HG03064 (cell line): ENCODE results near the gene CTDSP2.

Source experiments
- ATAC-seq: cut with Tn5 transposase; IDR thresholded peaks from one replicate; pipeline ENCODE4 v1.9.1; 2021; ENCODE audit warnings: low read depth; ENCODE audit not compliant: unreplicated experiment

Gene CTDSP2

DNA sequence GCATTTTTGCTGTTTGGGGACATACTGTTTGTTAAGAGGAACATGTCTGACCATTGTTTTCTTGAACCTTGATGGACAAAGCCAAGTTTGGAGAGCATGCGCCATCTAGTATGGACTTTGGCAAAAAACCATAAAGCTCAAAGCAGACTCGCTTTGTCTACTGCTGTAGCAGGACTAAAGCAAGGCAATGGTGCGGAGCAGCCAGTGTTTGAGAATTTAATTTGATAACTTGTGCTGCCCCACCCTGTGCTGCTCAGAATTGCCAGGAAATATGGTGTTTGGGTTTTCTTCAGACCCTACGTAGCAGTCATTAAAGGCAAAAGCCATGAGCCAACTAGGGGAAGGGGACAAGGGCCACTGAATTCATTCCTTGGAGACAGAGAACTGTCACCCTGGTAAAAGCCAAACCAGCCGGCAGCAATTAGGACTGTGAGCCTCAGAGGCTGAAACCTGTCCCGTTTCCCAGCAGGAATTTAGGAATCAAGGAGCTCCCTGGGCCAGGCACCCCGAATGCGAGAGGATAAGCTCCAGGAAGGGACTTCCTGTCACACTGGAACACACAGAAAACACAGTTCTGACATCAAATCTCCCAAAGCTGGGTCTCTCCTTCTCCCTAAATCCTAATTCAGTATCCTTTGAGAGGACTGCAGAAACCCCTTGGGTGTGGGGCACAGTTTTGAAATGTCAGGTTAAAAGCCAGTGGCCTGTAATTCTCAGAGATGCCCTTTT is 29.1 kb downstream of the CTDSP2 start:
- no peak for ATAC-seq

DNA sequence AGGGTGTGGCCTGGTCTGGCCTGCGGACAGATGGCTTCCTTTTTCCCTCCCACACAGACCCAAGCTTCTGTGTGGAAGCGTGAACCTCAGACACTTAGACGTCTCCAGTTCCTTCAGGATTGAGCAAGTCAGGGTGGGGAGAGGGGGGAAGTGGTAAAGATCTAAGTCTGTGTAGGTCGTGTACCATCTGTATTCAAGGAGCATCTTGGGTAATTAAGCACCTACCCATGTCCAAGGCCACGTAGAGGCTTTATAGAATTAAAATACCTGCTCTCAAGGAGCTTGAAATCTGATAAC is 29.7 kb downstream of the CTDSP2 start:
- ATAC-seq = no peak

DNA sequence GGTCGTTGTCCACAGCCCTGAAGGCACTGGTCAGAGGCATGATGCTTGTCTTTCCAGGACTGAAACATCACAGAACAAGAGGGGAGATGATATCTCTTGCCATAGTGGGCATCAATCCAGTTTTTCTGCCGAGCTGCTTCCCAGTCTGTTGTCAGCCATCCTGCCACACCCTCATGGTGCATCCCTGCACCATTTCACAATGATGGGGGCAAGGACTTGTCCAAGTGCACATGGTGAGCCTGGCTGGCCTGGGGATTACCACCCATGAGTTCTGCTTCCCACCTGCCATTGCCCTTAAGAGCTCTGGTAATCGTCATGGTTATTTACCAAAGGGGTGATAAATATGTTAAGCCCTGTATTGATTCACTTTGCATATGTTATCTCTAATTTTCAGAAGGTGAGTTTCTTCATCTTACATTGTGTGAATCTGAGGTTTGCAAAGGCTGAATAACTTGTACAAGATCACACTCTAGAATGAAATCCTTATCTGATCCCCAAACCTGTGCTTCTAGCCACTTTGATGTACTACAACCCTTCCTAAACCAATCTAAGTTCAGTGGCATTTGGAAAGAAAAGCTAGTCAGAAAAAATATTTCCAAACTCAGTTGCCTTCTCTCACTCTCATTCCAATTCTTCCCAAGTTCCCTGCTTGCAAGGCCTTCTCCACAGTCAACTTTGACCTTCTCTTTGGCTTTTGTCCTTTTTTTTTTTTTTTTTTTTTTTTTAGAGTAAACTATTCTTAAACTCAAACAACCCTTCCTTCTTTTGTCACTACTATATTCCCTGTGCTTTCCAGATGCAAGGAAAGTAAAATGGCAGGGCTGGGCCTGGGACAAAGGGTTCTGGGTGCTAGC is 30.3 kb downstream of the CTDSP2 start:
- ATAC-seq = no peak

DNA sequence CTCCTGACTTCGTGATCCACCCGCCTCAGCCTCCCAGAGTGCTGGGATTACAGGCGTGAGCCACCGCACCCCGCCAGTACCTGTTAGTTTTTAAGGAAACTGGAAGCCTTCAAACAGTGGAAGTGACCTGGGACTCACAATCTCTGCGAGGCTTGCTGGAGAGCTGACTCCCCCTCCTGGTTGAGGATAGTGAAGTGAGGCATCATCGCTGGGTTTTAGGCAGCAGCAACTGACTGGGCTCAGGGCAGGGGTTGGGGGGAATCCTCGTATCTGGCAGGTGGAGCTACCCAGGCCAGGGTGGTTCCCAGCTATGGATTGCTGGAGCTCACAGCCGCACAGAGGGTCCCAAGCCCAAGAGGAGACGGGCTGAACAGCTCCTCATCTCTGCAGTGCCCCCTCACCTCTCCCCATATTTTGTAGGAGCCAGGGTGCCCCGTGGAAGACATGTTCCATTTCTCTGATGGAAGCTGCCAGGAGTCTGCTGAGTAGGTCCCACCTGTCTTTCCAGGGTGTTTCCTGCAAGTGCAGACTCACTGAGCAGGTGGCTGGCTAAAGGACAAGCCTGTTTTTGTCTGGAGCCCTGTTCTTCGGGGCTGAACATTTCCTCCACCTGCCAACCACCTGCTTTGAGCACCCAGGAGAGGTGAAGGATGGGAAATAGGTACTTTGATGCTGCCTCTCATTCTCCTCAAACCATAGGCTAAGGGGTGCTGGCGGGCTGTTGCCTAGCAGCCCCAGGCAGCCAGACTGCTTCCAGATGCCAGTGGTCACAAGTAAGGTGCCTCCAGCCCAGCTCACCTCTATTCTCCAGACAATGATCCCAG is 31.1 kb downstream of the CTDSP2 start:
- no peak for ATAC-seq

DNA sequence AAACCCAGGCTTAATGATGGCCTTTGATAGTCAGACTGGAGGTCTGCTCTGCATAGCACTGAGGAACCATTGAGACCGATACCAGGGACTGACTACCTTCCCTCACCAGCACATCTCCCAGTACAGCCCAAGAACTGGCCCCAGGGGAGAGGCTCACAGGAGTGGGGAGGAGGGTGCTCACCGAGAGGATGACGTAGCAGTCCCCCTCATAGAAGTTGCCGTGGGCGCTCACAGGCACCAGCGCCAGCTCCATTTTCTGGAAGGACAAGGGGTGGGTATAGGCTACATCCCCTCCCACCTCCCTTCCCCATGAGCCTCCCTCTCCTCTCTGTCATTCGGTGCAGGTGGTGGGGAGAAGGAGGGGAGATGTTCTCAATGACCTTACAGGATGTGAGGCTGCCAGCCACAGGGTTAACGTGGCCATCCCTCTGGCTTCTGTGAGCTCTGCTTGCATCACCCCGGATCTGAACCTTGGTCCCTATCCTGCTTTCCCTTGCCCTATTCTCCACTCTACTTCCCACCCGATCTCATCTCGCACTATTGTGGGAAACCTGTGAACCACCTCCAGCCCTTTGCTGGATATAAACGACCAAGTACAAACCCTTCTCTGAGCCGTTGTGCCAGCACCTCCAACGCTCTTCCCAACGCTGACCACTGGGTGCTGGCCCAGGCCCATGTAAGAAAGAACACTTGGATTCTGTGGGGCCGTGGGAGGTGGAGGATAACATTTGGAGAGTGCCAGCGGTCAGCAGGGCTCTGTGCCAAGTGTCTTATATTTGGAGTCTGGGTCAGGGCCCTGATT is 32.4 kb downstream of the CTDSP2 start:
- no peak for ATAC-seq

DNA sequence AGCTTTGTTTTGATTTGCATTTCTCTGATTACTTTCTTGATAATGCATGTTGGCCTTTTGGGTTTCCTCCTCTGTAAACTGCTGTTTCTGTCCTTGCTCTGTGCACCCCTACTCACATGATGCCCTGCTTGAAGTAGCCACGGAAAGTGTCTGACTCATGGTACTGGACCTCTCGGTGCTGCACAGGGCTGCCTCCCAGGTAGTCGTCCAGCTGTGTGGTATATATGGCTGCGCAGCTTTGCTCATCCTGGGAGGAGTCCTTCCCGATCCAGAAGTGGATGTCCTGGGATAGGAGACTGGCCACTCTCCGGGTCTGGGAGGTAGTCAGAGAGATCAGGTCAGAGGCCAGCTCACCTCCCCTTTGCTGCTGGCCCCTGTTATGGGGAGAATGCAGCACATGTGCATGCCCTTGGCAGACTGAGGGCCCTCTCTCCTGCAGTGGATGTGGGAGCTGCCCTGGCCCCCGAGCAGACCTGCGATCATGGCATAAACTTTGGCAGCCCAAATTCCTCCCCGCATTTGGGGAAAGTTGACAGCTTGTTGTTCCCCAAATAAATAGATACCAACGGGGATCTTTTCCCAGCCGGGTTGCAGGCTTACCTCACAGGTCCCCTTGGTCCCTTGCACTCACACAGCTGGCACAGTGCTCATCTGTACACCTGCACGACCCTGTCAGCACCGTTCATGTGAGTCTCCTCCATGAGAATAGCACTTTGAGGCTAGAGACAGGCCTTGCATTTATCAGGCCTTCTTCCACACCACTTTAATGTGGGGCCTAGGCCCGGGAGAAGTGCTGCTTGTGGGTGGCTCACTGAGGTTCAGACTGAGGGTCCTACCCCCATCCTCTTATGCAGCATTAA is 33.2 kb downstream of the CTDSP2 start:
- no peak for ATAC-seq

DNA sequence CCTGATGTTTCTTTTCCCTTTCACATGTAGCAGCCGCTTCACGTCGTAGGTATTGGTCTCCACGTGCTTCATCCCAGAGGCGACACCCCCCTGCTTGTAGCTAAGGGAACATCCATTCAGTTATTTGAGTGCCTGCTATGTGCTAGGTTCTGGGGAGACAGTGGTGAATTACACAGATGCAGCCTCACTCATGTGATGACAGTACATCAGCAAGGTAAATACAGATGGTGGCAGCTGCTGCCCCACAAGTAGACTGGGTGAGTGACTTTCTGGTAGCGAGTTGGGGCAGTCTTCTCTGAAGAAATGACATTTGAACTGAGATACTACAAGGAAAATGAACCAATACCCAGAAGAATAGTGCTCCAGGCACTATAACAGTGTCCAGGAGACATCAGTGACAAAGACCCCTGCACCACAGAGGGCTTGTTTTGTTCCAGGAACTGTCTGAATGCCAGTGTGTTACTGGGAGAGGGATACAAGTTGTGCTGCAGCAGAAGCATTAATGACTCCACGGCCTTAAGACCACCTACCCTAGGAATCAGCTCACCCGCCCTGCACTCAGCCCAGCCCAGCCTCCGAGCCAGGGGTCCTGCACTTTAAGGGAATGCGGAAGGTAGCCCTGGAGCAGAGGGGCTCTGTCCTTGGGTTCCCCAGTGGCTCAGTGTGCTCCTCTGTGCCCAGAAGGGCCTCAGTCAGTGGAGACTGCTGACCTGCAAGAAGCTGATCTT is 35.3 kb downstream of the CTDSP2 start:
- ATAC-seq = no peak

DNA sequence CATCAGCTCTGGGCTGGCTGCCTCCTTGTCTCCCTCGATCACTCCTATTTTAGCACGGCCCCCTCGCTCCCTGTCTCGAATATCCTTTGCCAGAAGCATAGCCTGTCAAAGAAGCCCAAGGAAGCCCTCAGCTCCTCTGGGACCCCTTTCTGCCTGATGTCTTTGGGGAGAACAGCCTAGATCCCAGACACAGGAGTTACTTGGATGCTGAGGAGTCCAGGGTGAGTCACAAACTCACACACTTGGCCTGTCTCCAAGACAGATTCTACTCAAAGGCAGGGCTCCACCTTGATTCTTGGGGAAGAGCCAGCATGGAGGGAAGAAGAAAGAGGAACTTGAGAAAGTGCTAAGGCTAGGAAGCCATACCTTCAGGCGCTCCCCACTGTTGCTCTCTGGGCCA is 36.1 kb downstream of the CTDSP2 start:
- no peak for ATAC-seq

DNA sequence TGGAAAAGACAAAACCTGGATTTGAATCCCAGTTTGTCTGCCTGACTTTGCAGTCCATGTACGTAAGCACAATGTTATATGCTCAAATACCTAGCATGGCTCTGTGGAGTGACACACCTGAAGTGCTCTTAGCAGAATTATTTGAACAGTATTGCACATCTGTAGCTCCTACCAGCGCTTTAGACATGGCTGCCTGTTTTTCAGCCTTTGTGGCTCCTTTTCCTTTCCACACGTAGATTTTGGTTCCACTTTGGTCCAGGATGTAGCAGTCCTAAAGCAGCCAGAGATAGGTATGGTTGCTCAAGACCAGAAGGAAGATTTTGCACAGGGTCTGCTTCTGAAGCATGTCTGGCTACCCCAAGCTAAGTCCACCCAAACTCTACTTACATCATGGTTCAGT is 37.1 kb downstream of the CTDSP2 start:
- ATAC-seq = no peak

DNA sequence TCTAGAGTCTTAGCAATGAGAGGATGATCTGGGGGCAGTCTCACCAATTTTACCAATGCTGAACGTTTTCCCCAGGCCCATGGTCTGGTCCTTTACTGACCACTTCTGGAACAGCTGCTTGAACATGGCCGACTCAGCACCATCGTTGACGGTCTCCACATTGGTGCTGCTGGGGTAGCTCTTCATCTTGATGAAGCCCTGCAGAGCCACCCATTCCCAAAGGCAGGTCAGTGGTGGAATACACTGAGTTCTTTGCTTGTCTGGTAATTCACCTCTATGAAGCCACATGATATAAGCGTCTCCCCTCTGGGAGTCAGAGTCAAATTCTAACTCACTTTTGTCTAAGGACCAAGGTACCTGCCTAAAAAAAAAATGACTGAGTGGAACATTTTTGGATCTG is 38.2 kb downstream of the CTDSP2 start:
- ATAC-seq = no peak

DNA sequence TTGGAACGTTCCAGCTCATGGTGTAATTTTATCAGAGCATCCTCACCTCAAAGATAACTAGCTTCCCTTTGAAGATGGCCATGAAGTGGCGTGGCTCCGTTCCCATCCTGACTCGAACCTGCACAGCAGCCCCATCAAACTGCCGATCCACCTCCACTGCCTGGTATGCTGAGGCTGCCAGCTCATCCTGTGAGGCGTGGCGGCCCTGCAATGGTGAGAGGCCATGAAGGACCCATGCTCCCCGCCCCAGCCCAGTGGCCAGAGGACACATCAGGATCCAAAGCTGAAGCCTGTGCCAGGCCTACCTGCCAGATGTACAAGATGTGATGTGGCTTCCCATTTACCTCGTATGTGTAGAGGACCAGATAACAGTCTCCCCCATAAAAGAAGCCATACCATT is 39.2 kb downstream of the CTDSP2 start:
- no peak for ATAC-seq

DNA sequence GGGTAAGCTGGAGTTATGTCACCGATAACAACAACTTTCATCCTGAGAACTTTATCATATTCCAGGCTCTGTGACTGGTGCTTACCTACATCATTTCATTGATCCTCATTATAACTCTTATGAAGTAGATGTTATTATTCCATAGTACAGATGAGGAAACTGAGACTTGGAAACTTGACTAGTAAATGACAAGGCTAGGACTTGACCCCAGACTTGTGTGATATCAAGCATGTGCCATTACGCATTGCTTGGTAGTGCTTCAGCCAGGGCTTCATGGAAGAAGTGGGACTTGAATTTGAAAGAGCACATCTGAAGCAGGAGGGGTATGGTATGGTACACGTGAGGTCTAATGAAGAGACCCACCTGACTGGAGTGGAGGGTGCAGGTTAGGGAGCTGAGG is 39.9 kb downstream of the CTDSP2 start:
- no peak for ATAC-seq

DNA sequence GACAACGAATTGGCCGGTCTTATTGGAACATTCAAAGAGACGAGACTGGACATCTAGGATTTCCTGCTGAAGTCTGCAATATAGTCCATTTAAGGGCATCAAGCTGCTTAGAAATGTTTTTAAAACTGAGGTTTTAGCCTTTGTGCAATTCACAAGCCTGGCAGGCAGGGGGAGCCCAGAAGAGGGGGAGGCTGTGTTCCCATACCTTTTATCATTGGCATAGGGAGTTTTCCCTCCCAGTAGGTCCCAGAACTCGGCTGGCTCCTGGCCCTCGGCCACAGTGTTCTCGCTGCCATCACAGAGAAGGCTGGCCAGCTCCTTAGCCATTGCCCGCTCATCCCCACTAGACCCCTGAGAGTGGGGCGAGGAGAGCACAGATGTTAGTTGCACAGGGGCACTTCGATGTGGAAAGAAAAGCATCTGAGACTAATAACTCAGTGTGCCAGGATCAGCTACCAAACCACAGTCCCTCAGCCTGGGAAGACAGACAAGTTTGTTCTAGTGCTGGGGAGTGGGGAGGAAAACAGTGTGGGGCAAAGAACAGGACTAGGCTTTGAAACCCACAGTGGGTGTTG is 43.1 kb downstream of the CTDSP2 start:
- no peak for ATAC-seq

DNA sequence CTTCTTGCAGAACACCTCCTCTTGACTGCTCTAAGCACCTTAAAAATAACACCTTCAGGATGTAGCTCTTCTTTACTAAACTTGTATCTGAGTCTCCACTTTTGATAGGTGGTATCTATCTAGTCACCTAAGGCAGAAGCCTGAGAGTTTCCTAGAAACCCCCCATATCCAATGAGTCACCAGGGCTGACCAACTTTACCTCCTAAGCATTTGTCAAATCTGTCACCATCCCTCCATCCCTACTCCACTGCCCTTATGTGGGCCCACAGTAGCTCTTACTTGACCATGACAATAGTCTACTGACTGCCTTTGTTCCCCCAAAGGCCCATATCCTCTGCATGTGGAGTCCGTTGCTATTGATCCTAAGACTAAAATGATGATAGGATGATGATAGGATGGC is 43.9 kb downstream of the CTDSP2 start:
- no peak for ATAC-seq

DNA sequence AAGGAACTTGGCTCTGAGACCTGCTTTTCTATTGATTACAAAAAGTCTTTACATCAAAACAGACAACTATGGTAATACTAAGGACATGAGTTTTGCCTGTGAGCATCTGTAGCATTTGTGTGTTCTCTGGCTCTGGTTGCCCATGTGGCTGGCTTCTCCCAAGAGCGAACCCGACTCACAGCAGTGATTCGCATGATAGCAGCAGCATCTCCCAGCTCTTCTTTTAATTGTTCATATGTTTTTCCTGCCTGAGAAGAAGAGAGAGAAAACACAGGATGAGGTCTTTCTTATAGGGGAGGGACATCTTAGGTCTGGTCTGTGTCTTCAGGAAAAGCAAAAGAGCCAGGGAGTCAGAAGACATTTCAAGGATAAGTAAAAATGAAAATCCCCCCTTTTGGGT is 45.6 kb downstream of the CTDSP2 start:
- ATAC-seq = no peak

DNA sequence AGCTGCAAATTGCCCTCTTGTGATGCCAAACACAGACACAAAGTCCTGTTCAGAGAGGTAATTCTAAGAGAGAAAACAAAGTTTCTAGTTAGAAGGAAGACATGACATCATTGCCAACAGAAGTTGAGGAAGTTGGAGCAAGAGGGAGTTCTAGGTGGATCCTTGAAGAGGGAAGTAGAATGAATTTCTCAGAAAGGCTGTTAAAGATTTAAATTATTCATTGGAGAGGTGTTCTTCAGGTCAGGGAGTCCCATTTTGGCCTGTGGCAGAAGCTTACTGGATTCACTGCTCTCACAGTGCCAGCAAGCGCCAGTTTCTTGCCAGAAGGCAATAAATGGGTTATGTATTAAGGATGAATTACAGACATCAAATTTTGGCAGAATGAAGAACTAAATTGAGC is 48.6 kb downstream of the CTDSP2 start:
- no peak for ATAC-seq

DNA sequence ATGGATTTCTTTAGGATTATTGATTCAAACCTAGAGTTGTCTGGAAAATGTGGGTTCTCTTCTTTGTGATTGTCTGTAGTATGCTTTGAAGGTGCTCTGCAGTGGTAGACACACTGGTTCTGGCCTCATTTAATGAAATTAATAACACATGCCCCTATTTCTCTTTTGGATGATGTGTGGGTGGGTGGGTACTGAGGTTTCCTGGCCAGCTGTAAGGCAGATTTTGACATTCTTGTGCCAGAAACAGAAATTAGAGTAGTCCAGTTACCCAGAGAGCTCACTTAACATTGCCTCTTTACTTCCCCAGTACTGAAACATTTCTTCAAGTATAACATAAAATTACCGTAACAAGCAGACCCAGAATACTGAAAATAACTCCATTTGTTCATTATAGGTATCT is 49.5 kb downstream of the CTDSP2 start:
- no peak for ATAC-seq

DNA sequence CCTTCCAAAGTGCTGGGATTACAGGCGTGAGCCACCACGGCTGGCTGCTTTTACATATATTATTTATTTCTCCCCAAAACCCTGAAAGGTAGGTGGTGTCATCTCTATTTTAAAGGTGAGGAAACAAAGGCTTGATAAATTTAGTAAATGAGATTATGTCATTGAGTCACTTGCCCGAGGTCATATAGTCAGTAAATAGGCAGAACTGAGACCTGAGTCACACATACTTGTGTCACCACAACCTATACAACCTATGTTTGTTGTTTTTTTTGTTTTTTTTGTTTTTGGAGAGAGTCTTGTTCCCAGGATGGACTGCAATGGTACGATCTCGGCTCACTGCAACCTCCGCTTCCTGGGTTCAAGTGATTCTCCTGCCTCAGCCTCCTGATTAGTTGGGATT is 51.2 kb downstream of the CTDSP2 start:
- no peak for ATAC-seq

DNA sequence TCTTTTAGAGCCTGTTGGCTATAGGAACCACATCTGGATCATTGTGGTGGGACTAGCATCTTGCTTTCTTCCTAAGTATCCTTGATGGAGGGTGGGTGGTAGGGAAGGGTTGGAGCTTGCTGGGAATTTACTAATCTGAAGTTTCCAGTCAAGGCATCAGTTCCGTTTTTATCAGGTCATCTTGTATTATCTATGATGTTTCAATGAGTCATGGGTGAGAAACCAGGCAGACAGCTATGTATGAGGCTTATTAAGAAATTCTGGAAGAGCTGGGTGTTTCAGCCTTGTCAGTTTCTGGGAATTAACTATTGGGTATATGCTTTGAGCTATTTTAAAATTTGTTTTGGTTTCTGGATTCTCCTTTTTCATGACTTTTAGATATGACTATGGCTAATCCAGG is 52.6 kb downstream of the CTDSP2 start:
- no peak for ATAC-seq
